Breast epithelium (tissue), 3 donors: ENCODE data around the gene RASD2.

Experiments
- POLR2A ChIP-seq: fragments of 450-650 bp; IDR thresholded peaks from one replicate; pipeline ENCODE4 v1.6.1; 2016; ENCODE audit warnings: antibody characterized with exemption, mild to moderate bottlenecking, moderate library complexity
- POLR2AphosphoS5 ChIP-seq, 3 donors: sonication (generic); formaldehyde crosslinking; IDR thresholded peaks; one replicate each; pipeline ENCODE4 v1.6.1; 2017; ENCODE audit warnings: antibody characterized with exemption in 3 of 3
- TF ChIP-seq, protein P1 (sequence below), 3 donors: fragments of 450-650 bp; IDR thresholded peaks; one replicate each; pipeline ENCODE4 v1.5.1; 2016 to 2017; ENCODE audit warnings: antibody characterized with exemption in 3 of 3, mild to moderate bottlenecking in 3 of 3, moderate library complexity in 3 of 3

DNA sequence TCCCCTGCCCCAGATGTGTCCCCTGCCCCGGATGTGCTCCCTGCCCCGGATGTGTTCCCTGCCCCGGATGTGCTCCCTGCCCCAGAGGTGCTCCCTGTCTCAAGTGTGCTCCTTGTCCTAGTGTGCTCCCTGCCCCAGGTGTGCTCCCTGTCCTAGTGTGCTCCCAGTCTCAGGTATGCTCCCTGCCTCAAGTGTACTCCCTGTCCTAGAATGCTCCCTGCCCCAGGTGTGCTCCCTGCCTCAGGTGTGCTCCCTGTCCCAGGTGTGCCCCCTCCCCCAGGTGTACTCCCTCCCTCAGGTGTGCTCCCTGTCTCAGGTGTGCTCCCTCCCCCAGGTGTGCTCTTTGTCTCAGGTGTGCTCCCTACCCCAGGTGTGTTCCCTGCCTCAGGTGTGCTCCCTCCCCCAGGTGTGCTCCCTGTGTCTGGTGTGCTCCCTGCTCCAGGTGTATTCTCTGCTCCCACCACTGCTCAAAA, 48.7 kb upstream of the RASD2 start:
- TF ChIP-seq, protein P1, sequence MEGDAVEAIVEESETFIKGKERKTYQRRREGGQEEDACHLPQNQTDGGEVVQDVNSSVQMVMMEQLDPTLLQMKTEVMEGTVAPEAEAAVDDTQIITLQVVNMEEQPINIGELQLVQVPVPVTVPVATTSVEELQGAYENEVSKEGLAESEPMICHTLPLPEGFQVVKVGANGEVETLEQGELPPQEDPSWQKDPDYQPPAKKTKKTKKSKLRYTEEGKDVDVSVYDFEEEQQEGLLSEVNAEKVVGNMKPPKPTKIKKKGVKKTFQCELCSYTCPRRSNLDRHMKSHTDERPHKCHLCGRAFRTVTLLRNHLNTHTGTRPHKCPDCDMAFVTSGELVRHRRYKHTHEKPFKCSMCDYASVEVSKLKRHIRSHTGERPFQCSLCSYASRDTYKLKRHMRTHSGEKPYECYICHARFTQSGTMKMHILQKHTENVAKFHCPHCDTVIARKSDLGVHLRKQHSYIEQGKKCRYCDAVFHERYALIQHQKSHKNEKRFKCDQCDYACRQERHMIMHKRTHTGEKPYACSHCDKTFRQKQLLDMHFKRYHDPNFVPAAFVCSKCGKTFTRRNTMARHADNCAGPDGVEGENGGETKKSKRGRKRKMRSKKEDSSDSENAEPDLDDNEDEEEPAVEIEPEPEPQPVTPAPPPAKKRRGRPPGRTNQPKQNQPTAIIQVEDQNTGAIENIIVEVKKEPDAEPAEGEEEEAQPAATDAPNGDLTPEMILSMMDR (IDR thresholded peaks at IDR 0.05): no peak
- TF ChIP-seq POLR2A: no peak
- no peak for TF ChIP-seq POLR2AphosphoS5 (IDR thresholded peaks at IDR 0.05)
